H1 (cell line): ENCODE data around the gene FAM81B. TPM values are rescaled to one million over a fixed set of nuclear protein-coding genes. Genes with fewer than 3 reads are reported as not detected.

Experiments
- CBX5 ChIP-seq: fragments of 300-800, 300-1000 bp; sonication (generic); IDR thresholded peaks from 2 replicates; pipeline ENCODE4 v1.7.1; 2016; ENCODE audit warnings: antibody characterized with exemption, low read length, low read depth
- CHD2 ChIP-seq: IDR thresholded peaks from 2 replicates; pipeline ENCODE4 v1.6.1; 2012; ENCODE audit warnings: low read length, improper control_type of control experiment
- EP300 ChIP-seq, 2 experiments: IDR thresholded peaks; 1 replicate in 1 of 2; 2 replicates in 1 of 2; pipeline ENCODE4 v1.6.1; 2011 to 2012; ENCODE audit warnings: low read depth in 2 of 2, low read length in 2 of 2, mild to moderate bottlenecking in 2 of 2, borderline replicate concordance in 1 of 2, inconsistent platforms in 1 of 2, moderate library complexity in 1 of 2
- GTF2F1 ChIP-seq: IDR thresholded peaks from 2 replicates; pipeline ENCODE4 v1.6.1; 2012; ENCODE audit warnings: low read depth, low read length, improper control_type of control experiment, borderline replicate concordance
- HDAC2 ChIP-seq, 2 experiments: fragments of 300-600 bp in 1 of 2; sonication (generic) in 1 of 2; IDR thresholded peaks; 2 replicates each; pipeline ENCODE4 v1.6.1; 2011 to 2012; ENCODE audit warnings: low read depth in 2 of 2, low read length in 2 of 2, mild to moderate bottlenecking in 2 of 2, moderate library complexity in 2 of 2, borderline replicate concordance in 1 of 2, inconsistent platforms in 1 of 2
- JUND ChIP-seq: IDR thresholded peaks from 2 replicates; pipeline ENCODE4 v1.6.1; 2011; ENCODE audit warnings: mild to moderate bottlenecking, improper control_type of control experiment, low read length
- SIN3A ChIP-seq, 2 experiments: IDR thresholded peaks in 1 of 2; conservative IDR thresholded peaks in 1 of 2; 2 replicates each; pipeline ENCODE4 v1.6.1; 2011 to 2012; ENCODE audit warnings: low read length in 2 of 2, improper control_type of control experiment in 1 of 2, low read depth in 1 of 2, mild to moderate bottlenecking in 1 of 2
- SP2 ChIP-seq: IDR thresholded peaks from 2 replicates; pipeline ENCODE4 v1.6.1; 2012; ENCODE audit warnings: mild to moderate bottlenecking, low read length, inconsistent platforms
- SRF ChIP-seq: IDR thresholded peaks from 2 replicates; pipeline ENCODE4 v1.6.1; 2011; ENCODE audit warnings: mild to moderate bottlenecking, low read depth, low read length, moderate library complexity
- polyA plus RNA-seq, 7 experiments: library from polyadenylated mRNA; depleted of rRNA in 3 of 7; stranded (reverse) in 5 of 7; unstranded in 2 of 7; fragments of >200 nt in 5 of 7; fragments of 200-250 nt in 2 of 7; gene quantifications; 1 replicate in 5 of 7; 2 replicates in 1 of 7; 4 replicates in 1 of 7; pipeline versions ENCODE4 v1.2.1 to v1.2.3, GENCODE V29; 2011 to 2013; ENCODE audit warnings: missing spikeins in 2 of 7, mixed read lengths in 2 of 7
- total RNA-seq: library from RNA; stranded (reverse); fragmentation: NEBNext Ultra II Directional; extraction: Animal tissue kit (Norgen Biotek cat#: 25700); gene quantifications from 2 replicates; pipeline ENCODE4 v1.2.1, GENCODE V29; 2021
- TF ChIP-seq, protein P1 (sequence below): fragments of 300-600 bp; sonication (generic); IDR thresholded peaks from 2 replicates; pipeline ENCODE4 v1.7.1; 2012; ENCODE audit warnings: low read length, moderate library complexity, mild to moderate bottlenecking, inconsistent platforms; ENCODE audit not compliant: insufficient replicate concordance

Gene FAM81B
- total and polyA plus RNA-seq, 2 of the 8 experiments (the other 6 are each of a cell fraction or from before 2014, with no cell fraction given): not detected

DNA sequence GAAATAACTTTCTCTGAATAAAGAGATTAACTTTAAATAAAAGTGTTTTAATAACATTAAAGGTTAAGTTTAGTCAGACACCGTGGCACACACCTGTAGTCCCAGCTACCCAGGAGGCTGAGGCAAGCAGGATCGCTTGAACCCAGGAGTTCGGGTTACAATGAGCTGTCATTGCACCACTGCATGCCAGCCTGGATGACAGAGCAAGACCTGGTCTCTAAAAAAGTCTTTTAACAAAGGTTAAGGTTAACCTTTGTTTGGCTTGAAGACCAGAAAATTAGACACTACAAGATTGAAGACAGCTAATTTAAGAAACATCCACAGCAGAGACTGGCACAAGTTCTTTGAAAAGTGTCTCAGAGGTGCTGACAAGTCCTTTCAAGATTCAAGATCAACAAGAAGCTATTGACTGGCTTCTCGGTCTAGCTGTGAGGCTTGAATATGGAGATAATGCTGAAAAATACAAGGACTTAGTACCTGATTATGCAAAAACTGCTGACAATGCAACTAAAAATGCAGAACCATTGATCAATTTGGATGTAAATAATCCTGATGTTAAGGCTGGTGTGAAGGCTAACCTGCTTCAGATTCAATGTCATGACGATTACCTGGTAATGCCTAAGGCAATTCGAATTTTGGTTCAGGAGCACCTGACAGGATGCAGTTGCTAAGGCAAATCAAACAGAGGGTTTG lies 48.8 kb downstream of the FAM81B start (continued):
- TF ChIP-seq, protein P1, sequence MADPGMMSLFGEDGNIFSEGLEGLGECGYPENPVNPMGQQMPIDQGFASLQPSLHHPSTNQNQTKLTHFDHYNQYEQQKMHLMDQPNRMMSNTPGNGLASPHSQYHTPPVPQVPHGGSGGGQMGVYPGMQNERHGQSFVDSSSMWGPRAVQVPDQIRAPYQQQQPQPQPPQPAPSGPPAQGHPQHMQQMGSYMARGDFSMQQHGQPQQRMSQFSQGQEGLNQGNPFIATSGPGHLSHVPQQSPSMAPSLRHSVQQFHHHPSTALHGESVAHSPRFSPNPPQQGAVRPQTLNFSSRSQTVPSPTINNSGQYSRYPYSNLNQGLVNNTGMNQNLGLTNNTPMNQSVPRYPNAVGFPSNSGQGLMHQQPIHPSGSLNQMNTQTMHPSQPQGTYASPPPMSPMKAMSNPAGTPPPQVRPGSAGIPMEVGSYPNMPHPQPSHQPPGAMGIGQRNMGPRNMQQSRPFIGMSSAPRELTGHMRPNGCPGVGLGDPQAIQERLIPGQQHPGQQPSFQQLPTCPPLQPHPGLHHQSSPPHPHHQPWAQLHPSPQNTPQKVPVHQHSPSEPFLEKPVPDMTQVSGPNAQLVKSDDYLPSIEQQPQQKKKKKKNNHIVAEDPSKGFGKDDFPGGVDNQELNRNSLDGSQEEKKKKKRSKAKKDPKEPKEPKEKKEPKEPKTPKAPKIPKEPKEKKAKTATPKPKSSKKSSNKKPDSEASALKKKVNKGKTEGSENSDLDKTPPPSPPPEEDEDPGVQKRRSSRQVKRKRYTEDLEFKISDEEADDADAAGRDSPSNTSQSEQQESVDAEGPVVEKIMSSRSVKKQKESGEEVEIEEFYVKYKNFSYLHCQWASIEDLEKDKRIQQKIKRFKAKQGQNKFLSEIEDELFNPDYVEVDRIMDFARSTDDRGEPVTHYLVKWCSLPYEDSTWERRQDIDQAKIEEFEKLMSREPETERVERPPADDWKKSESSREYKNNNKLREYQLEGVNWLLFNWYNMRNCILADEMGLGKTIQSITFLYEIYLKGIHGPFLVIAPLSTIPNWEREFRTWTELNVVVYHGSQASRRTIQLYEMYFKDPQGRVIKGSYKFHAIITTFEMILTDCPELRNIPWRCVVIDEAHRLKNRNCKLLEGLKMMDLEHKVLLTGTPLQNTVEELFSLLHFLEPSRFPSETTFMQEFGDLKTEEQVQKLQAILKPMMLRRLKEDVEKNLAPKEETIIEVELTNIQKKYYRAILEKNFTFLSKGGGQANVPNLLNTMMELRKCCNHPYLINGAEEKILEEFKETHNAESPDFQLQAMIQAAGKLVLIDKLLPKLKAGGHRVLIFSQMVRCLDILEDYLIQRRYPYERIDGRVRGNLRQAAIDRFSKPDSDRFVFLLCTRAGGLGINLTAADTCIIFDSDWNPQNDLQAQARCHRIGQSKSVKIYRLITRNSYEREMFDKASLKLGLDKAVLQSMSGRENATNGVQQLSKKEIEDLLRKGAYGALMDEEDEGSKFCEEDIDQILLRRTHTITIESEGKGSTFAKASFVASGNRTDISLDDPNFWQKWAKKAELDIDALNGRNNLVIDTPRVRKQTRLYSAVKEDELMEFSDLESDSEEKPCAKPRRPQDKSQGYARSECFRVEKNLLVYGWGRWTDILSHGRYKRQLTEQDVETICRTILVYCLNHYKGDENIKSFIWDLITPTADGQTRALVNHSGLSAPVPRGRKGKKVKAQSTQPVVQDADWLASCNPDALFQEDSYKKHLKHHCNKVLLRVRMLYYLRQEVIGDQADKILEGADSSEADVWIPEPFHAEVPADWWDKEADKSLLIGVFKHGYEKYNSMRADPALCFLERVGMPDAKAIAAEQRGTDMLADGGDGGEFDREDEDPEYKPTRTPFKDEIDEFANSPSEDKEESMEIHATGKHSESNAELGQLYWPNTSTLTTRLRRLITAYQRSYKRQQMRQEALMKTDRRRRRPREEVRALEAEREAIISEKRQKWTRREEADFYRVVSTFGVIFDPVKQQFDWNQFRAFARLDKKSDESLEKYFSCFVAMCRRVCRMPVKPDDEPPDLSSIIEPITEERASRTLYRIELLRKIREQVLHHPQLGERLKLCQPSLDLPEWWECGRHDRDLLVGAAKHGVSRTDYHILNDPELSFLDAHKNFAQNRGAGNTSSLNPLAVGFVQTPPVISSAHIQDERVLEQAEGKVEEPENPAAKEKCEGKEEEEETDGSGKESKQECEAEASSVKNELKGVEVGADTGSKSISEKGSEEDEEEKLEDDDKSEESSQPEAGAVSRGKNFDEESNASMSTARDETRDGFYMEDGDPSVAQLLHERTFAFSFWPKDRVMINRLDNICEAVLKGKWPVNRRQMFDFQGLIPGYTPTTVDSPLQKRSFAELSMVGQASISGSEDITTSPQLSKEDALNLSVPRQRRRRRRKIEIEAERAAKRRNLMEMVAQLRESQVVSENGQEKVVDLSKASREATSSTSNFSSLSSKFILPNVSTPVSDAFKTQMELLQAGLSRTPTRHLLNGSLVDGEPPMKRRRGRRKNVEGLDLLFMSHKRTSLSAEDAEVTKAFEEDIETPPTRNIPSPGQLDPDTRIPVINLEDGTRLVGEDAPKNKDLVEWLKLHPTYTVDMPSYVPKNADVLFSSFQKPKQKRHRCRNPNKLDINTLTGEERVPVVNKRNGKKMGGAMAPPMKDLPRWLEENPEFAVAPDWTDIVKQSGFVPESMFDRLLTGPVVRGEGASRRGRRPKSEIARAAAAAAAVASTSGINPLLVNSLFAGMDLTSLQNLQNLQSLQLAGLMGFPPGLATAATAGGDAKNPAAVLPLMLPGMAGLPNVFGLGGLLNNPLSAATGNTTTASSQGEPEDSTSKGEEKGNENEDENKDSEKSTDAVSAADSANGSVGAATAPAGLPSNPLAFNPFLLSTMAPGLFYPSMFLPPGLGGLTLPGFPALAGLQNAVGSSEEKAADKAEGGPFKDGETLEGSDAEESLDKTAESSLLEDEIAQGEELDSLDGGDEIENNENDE: peak; percentile 78
- 0 out of 4 replicates have a peak, but pooled peaks of 1 of the 2 experiments have one; percentile 39 for TF ChIP-seq HDAC2 (IDR thresholded peaks at IDR 0.05; ENCODE audit: borderline replicate concordance in 1 of 2, low read depth in 2 of 2, low read length in 2 of 2)
- TF ChIP-seq SP2: no peak
- no peak for TF ChIP-seq CBX5
- peak in 1 of 2 experiments; percentile 45; a peak in 1 of 3 replicates for TF ChIP-seq EP300 (IDR thresholded peaks at IDR 0.05; ENCODE audit: borderline replicate concordance in 1 of 2, low read depth in 2 of 2, low read length in 2 of 2)
- no peak for TF ChIP-seq GTF2F1
- TF ChIP-seq SRF: no peak
- no peak for TF ChIP-seq CHD2
- peak in 1 of 2 experiments; percentile 59; a peak in 1 of 4 replicates for TF ChIP-seq SIN3A (conservative IDR thresholded peaks at IDR 0.05 in 1 of 2, IDR thresholded peaks at IDR 0.05 in 1 of 2; ENCODE audit: low read depth in 1 of 2, low read length in 2 of 2)
- TF ChIP-seq JUND: no peak
